Activated naive CD8-positive, alpha-beta T cell treated with anti-CD3 and anti-CD28 coated beads, Interleukin-2, amount 10 ng/mL, durations not matched to agents 7 days and 5 days (primary cell): ENCODE data around the gene GPSM1. TPM values are rescaled to one million over a fixed set of nuclear protein-coding genes. Genes with fewer than 3 reads are reported as not detected.
"Not testable (repeated sequence)": the region's sequence is repeated elsewhere in the genome, so short reads cannot be mapped to it uniquely, and the experiment has no call there.

Source experiments
- ATAC-seq: fragments of 150-1000 bp; cut with Tn5 transposase; one replicate; pipeline ENCODE4 v1.10.0; 2021; ENCODE audit warnings: low read depth, moderate library complexity
- POLR2A ChIA-PET: fragments of 350-600 bp; sonication (Branson Sonifier 250); formaldehyde crosslinking; loops from one replicate; lab custom pipeline; 2021; ENCODE audit warnings: antibody characterized with exemption; lab: Charles Lee
- DNase-seq: peaks from one replicate; pipeline ENCODE4 v3.0.0; 2021
- H3K27ac Mint-ChIP-seq: one replicate; pipeline ENCODE4 v1.8.0; 2022; ENCODE audit warnings: mild to moderate bottlenecking, mixed read lengths
- H3K27me3 Mint-ChIP-seq: one replicate; pipeline ENCODE4 v1.8.0; 2022; ENCODE audit warnings: mild to moderate bottlenecking, moderate library complexity, mixed read lengths
- H3K36me3 Mint-ChIP-seq: one replicate; pipeline ENCODE4 v1.8.0; 2021; ENCODE audit warnings: mild to moderate bottlenecking, mixed read lengths
- H3K4me1 Mint-ChIP-seq: one replicate; pipeline ENCODE4 v1.8.0; 2021; ENCODE audit warnings: mixed read lengths
- H3K4me3 Mint-ChIP-seq: one replicate; pipeline ENCODE4 v1.8.0; 2022; ENCODE audit warnings: mild to moderate bottlenecking, moderate library complexity, mixed read lengths
- H3K9me3 Mint-ChIP-seq: one replicate; pipeline ENCODE4 v1.8.0; 2021; ENCODE audit warnings: mixed read lengths
- total RNA-seq, 2 experiments: library from RNA; stranded (reverse); gene quantifications; one replicate each; pipeline ENCODE4 v1.2.3, GENCODE V29; 2021

GPSM1 gene
- total RNA-seq, 2 experiments from 2014 or later = 5.0 to 6.0 TPM

DNA sequence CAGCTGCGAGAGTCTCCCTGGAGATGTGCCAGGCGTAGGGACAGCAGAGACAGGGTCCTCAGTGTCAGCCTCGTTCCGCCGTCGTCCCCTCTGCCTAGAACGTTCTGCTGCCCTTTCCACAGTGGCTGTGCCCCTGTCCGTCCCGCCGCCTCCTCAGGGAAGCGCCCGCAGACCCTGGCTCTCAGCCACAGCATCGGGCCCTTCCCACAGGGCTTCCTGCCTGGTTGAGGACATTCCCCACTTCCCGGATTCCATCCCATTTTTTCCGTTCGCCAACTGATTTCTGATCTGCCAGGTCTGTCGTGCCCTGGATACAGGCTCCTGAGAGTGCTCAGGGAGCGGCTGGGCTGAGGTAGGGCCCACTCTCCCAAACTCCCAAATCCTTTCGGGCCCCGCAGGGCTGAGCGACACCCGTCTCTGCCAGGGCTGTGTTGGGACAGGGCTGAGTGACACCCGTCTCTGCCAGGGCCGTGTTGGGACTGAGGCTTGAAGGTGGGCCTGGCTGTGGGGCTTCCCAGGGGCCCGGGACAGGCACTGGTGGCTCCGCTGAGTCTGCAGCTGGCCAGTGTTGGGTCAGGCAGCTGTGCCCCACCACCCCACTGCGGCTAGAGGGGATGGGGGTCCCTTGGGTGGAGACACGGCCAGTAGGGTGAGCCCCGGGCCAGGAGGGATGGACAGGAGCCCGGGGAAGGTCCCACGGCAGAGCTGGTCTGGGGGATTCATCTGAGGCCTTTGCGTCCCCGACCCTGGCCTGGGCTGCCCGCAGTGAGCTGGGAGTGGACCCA is 20.3 kb downstream of the GPSM1 start:
- Mint-ChIP-seq H3K27me3 (no peaks in the 10 kb centered on the region), H3K27ac (no peak overlapping the region), H3K4me1 (no peaks in the 10 kb centered on the region), H3K36me3 (no peaks in the 10 kb centered on the region), H3K9me3 (no peaks in the 10 kb centered on the region), H3K4me3 (no peak overlapping the region)
- POLR2A ChIA-PET = no interaction called here
- DNase-seq = no peak
- no peak for ATAC-seq

DNA sequence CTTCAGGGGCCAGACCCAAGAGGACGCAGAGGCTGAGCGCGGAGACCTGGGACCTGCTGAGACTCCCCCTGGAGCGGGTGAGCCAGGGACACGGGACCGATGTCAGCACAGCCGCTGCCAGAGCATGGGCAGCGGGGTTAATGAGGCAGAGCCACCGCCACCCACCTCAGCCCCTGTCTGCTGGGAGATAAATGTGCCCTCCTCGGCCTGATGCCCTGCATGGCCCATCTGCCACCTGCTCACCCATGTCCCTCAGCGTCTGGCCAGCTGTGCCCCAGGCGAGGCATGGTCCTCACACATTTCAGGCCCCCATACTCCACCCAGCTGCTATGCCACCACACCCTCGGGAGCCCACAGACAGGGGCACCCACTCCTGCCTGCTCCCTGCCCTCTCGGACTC is 21.4 kb downstream of the GPSM1 start:
- Mint-ChIP-seq H3K27me3 (no peaks in the 10 kb centered on the region), H3K27ac (no peak overlapping the region), H3K4me3 (no peak overlapping the region), H3K9me3 (no peaks in the 10 kb centered on the region), H3K4me1 (no peaks in the 10 kb centered on the region), H3K36me3 (no peaks in the 10 kb centered on the region)
- POLR2A ChIA-PET = no interaction called here
- ATAC-seq = no peak
- no peak for DNase-seq

DNA sequence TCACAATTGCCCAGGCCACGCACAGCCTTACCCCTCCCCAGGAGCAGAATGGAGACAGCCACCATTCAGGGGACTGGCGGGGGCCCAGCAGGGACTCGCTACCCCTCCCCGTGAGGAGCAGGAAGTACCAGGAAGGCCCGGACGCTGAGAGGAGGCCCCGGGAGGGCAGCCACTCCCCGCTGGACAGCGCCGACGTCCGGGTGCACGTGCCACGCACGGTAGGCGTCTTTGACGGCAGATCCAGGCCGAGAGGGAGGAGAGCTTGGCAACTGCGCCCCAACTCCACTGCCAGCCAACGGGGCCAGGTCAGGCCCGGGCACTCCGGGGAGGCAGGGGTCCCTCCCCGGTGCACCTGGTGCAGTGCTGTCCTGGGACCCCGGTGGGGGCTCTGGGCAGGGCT is 22.2 kb downstream of the GPSM1 start:
- no peak for ATAC-seq
- H3K27ac Mint-ChIP-seq = no peak overlapping the region

DNA sequence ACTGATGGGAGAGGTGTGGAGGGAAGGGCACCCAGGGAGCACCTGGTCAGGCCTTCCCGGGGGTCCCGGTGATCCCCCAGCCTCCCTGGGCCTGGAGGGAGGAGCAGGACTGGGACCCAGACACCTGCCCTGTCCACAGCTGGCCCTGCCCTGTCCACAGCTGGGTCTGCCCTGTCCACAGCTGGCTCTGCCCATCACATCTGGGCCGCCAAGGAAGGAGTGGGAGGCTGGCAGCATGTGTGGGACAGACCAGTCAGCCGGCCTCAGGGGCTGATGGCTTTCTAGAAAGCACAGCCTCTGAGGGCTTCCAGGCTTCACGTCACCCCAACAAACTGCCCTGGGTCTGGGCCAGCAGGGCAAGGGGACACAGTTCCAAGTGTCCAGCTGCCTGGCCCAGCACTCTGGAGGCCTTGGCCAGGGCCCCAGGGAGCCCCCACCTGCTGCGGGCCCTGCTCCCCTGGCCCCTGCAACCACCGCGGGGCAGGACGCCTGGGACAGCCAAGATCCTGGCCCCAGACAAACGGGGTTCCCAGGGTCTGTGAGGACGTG is 24.0 kb downstream of the GPSM1 start:
- H3K27ac Mint-ChIP-seq = no peak overlapping the region
- H3K27me3 Mint-ChIP-seq = no peaks in the 10 kb centered on the region
- H3K9me3 Mint-ChIP-seq = no peaks in the 10 kb centered on the region
- POLR2A ChIA-PET = no interaction called here
- no peak for DNase-seq
- no peaks in the 10 kb centered on the region for H3K36me3 Mint-ChIP-seq
- no peak for ATAC-seq
- H3K4me3 Mint-ChIP-seq = no peak overlapping the region
- no peaks in the 10 kb centered on the region for H3K4me1 Mint-ChIP-seq

More for the DNA sequence above, 22.2 kb downstream of the GPSM1 start:
- POLR2A ChIA-PET = no interaction called here
- no peaks in the 10 kb centered on the region for H3K4me1 Mint-ChIP-seq
- no peaks in the 10 kb centered on the region for H3K36me3 Mint-ChIP-seq
- H3K4me3 Mint-ChIP-seq = no peak overlapping the region
- no peaks in the 10 kb centered on the region for H3K27me3 Mint-ChIP-seq
- DNase-seq = no peak
- no peaks in the 10 kb centered on the region for H3K9me3 Mint-ChIP-seq

DNA sequence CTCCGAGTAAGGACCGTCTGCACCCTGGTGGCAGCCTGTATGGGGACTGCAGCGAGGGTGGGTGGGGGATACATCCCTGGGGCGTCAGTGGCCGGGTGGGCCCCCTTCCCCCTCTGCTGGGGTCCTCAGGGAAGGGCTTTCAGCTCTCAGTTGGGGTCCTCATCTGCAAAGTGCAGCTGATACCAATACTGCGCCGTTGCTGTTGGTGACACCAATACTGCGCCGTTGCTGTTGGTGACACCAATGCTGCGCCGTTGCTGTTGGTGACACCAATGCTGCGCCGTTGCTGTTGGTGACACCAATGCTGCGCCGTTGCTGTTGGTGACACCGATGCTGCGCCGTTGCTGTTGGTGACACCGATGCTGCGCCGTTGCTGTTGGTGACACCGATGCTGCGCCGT is 24.5 kb downstream of the GPSM1 start:
- H3K4me3 Mint-ChIP-seq, DNase-seq, ATAC-seq, H3K9me3 Mint-ChIP-seq, H3K4me1 Mint-ChIP-seq, H3K27ac Mint-ChIP-seq, POLR2A ChIA-PET, H3K36me3 Mint-ChIP-seq, H3K27me3 Mint-ChIP-seq: not testable (repeated sequence)

DNA sequence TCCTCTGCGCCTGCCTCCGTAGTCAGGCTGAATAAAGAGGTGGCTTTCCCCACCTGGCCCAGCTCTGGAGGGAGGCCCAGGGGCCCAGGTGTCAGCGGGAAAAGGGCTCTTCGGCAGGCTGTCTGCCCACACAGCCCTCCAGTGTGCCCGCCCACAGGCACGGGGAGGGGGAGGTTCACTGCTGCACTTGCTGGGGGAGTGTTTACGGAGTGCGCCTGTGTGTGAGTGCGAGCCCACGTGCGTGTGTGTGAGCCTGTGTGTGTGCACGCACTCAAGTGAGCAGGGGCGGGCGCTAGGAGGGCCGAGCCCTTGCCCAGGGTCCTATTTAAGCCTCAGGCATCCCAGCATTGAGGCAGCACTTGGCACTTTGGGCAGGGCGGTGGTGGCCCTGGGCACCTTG is 25.3 kb downstream of the GPSM1 start:
- POLR2A ChIA-PET = no interaction called here
- H3K36me3 Mint-ChIP-seq = no peaks in the 10 kb centered on the region
- ATAC-seq = no peak
- H3K4me1 Mint-ChIP-seq = no peaks in the 10 kb centered on the region
- no peak overlapping the region for H3K27ac Mint-ChIP-seq
- no peaks in the 10 kb centered on the region for H3K27me3 Mint-ChIP-seq
- H3K9me3 Mint-ChIP-seq = no peaks in the 10 kb centered on the region
- no peak overlapping the region for H3K4me3 Mint-ChIP-seq
- no peak for DNase-seq

DNA sequence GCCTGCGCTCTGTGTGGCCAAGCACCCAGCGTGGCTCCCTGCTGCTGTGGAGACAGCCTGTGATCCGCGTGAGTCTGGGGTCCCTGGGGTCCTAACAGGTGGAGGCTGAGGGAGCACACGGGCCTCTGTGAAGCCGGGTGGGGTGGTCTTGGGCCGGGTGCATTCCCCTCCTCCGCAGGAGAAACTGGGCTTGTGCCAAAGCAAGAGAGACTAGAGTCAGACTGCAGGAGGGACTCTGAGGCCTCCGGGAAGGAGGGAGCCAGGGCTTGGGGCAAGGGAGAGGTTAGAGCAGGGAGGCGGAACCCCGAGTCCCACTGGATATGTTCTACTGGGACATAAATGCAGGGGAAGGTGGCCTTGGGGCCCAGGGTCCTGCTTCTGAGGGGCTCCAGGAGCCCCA is 25.7 kb downstream of the GPSM1 start:
- ATAC-seq = no peak
- DNase-seq = no peak
- no peaks in the 10 kb centered on the region for H3K36me3 Mint-ChIP-seq
- no peaks in the 10 kb centered on the region for H3K9me3 Mint-ChIP-seq
- H3K4me1 Mint-ChIP-seq = no peaks in the 10 kb centered on the region
- H3K4me3 Mint-ChIP-seq = no peak overlapping the region
- POLR2A ChIA-PET = no interaction called here
- no peaks in the 10 kb centered on the region for H3K27me3 Mint-ChIP-seq
- H3K27ac Mint-ChIP-seq = no peak overlapping the region

DNA sequence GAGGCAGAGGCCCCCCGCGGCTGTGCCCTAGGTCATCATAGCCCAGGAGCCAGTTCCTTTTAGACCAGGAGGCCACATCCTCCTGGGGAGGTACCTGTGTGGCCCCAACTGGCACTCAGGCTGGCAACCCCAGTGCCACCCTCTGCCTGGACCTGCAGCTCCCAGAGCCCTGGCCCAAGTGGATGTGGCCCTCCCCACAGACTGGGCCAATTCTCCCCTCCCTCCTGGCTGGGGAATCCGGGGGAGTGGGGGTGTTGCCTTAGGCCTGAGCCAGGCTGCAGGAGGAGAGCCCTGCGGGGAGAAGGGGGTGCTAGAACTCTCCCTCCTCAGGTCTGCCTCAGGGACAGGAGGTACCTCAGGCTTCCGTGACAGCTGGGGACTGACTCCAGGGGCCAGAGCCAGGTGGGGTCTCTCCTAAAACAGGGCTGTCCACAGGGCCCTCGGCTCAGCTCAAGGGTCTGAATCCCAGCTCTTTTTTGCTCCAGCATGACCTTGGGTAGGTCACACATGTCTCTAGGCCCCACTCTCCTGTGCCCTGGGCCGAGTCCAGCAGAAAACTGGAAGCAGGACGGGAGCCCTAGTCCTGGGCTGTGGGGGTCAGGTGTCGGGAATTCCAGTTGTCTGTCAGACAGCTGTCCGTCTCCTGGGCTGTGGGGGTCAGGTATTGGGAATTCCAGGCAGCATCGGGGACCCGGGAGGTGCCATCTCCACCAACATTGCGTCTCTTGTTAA is 26.6 kb downstream of the GPSM1 start:
- no peaks in the 10 kb centered on the region for H3K36me3 Mint-ChIP-seq
- POLR2A ChIA-PET = interaction anchor here (0.9 kb wide), 1 partner anchor 9 kb away, joined by 5 read pairs; the partner anchor contains the start of gene DNLZ
- DNase-seq (no peak), ATAC-seq (no peak)
- H3K27me3 Mint-ChIP-seq = no peaks in the 10 kb centered on the region
- no peaks in the 10 kb centered on the region for H3K9me3 Mint-ChIP-seq
- no peak overlapping the region for H3K27ac Mint-ChIP-seq
- no peak overlapping the region for H3K4me3 Mint-ChIP-seq
- no peaks in the 10 kb centered on the region for H3K4me1 Mint-ChIP-seq

DNA sequence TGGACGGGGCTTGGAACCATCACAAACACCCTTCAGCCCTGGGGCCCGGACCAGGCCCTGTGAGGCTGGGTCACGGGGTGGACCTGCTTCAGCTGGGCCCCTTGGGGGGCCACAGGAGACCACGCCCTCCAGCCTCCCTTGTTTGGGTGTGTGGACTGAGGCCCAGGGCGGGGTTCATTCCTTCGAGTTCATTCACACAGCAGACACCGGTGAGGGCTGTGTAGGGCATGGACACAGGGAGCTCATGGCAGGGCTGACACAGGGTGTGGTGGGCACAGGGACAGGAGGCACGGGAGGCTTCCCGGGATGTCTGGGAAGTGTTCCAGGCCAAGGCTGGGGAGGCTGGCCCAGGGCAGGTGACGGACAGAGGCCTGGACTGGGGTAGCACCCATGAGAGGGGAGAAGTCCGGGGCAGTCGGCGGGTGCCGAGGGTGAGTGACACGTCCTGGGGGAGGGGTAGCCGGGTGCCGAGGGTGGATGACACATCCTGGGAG is 27.3 kb downstream of the GPSM1 start:
- Mint-ChIP-seq H3K36me3 (no peaks in the 10 kb centered on the region), H3K27ac (no peak overlapping the region), H3K4me3 (no peak overlapping the region), H3K27me3 (no peaks in the 10 kb centered on the region), H3K4me1 (no peaks in the 10 kb centered on the region), H3K9me3 (no peaks in the 10 kb centered on the region)
- DNase-seq = no peak
- POLR2A ChIA-PET = interaction anchor here (0.9 kb wide), 1 partner anchor 9 kb away, joined by 5 read pairs; the partner anchor contains the start of gene DNLZ
- no peak for ATAC-seq

DNA sequence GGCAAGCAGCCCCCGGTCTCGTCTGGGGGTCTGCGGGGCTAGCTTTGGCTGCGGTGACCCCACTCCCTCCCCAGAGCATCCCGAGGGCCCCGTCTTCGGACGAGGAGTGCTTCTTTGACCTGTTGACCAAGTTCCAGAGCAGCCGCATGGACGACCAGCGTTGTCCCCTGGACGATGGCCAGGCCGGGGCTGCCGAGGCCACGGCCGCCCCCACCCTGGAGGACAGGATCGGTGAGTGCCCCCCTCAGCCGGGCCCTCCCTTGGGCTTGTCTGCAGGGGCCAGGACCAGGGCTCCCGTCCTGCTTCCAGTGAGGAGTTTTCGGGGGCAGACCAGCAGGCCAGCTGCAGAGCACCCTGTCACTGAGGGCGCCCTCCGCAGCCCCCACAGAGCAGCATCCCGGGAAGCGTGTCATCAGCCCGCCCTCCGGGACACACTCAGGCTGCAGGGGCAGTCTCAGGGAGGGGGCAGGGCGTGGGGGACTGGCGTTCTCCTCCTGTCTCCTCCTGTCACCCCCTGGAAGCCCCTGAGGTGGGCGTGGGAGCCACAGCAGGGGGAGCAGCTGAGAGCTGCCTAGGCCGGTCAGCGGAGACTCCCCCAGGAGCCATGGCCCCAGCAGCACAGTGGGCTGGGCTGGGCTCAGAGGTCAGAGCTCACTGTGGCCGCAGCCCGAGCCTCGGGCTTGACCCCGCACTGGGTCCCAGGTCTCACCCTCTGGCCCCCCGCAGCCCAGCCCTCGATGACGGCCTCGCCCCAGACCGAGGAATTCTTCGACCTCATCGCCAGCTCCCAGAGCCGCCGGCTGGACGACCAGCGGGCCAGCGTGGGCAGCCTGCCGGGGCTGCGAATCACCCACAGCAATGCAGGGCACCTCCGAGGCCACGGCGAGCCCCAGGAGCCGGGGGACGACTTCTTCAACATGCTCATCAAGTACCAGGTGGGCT is 28.5 kb downstream of the GPSM1 start:
- no peak for DNase-seq
- no peaks in the 10 kb centered on the region for H3K27me3 Mint-ChIP-seq
- no peaks in the 10 kb centered on the region for H3K4me1 Mint-ChIP-seq
- no peaks in the 10 kb centered on the region for H3K36me3 Mint-ChIP-seq
- no peak for ATAC-seq
- no peak overlapping the region for H3K27ac Mint-ChIP-seq
- POLR2A ChIA-PET = no interaction called here
- no peak overlapping the region for H3K4me3 Mint-ChIP-seq
- no peaks in the 10 kb centered on the region for H3K9me3 Mint-ChIP-seq

DNA sequence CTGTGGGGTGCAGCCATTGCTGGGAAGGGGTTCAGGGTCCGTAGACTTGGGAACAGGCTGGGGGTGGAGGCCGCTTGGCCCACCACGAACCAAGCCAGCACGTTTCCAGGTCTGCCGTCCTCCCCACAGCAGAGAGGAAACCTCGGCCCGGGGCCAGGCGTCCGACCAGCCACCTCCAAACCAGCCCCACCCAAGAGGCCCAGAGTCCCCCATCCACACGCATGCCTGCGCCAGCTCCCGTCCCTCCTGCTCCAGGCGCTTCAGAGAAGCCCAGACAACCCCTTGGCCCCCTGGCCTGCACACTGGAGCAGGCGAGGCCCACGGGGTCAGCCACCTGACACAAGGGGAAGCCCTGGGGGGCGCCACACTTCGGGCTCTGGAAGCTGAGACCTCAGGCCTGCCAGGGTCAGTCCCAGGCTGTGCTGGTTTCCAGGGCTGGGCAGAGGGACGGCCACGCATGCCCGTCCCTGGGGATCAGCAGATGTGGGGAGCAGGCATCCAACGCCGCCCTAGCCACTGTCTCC is 29.9 kb downstream of the GPSM1 start:
- POLR2A ChIA-PET = no interaction called here
- H3K27me3 Mint-ChIP-seq = no peaks in the 10 kb centered on the region
- H3K4me1 Mint-ChIP-seq = no peaks in the 10 kb centered on the region
- DNase-seq (no peak), ATAC-seq (no peak)
- no peak overlapping the region for H3K4me3 Mint-ChIP-seq
- no peaks in the 10 kb centered on the region for H3K36me3 Mint-ChIP-seq
- no peak overlapping the region for H3K27ac Mint-ChIP-seq
- no peaks in the 10 kb centered on the region for H3K9me3 Mint-ChIP-seq

DNA sequence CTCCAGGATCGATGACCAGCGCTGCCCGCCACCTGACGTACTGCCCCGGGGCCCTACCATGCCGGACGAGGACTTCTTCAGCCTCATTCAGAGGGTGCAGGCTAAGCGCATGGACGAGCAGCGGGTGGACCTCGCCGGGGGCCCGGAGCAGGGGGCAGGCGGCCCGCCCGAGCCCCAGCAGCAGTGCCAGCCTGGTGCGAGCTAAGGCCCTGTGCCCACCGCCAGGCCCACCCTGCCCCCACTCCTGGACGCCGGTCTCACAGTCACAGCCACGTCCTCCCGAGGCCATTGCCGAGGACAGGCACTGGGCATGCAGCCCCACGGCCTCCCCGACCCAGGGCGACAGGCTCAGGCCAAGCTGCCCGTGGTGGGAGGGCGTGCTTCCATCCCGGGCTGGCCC is 30.7 kb downstream of the GPSM1 start:
- H3K27me3 Mint-ChIP-seq = no peaks in the 10 kb centered on the region
- no peaks in the 10 kb centered on the region for H3K9me3 Mint-ChIP-seq
- no peaks in the 10 kb centered on the region for H3K36me3 Mint-ChIP-seq
- DNase-seq (no peak), ATAC-seq (no peak)
- H3K4me1 Mint-ChIP-seq = peaks cover 2% of the 10 kb centered on the region
- H3K4me3 Mint-ChIP-seq = no peak overlapping the region
- no peak overlapping the region for H3K27ac Mint-ChIP-seq
- POLR2A ChIA-PET = no interaction called here

DNA sequence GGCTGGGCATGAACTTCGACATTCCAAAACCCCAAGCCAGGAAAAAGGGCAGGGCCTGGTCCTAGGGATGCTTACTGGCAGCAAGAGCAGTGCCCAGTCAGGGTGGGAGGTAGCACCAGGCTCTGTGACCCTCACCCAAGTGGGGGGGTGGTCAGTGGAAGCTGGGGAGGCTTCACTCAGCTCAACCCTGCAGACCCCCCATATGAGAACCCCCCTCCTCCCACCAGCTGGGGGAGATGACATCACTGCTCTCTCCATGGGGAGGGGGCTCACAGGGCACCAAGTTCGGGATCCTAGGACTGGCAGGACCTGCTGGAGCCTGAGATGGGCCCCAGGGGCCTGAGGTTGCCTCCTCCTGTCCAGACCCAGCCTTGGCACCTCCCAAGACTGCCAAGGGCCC is 31.5 kb downstream of the GPSM1 start:
- DNase-seq = no peak
- H3K4me1 Mint-ChIP-seq = peaks cover 2% of the 10 kb centered on the region
- no peaks in the 10 kb centered on the region for H3K27me3 Mint-ChIP-seq
- no peaks in the 10 kb centered on the region for H3K36me3 Mint-ChIP-seq
- no peak overlapping the region for H3K4me3 Mint-ChIP-seq
- ATAC-seq = no peak
- no peaks in the 10 kb centered on the region for H3K9me3 Mint-ChIP-seq
- POLR2A ChIA-PET = no interaction called here
- H3K27ac Mint-ChIP-seq = no peak overlapping the region
